ENCODE measurements around the gene KDM6B.

GRCh38 chr17:7818026-7818425, 16.0 kb upstream of the KDM6B start:
- TF ChIP-seq POLR2A (IDR thresholded peaks at IDR 0.05; ENCODE audit: low read depth, low read length) (no peak), POLR2AphosphoS5 (IDR thresholded peaks at IDR 0.05; ENCODE audit: low read depth, low read length) (no peak), PAX5 (IDR thresholded peaks at IDR 0.05; ENCODE audit: insufficient read depth, low read length, severe bottlenecking) (no peak)
